ENCODE results near the gene PTPRT. TPM values are rescaled to one million over a fixed set of nuclear protein-coding genes. Genes with fewer than 3 reads are reported as not detected.

PTPRT gene
- total RNA-seq, 1 donor from 2014 or later = 0.56 TPM

GRCh38 chr20:42589976-42590639 is 599.6 kb downstream of the PTPRT start:
- Mint-ChIP-seq H3K27ac (ENCODE audit: unreplicated experiment) (no peak overlapping the region), H3K4me3 (no peak overlapping the region), H3K27me3 (ENCODE audit: low read depth) (peaks cover 9% of the 10 kb centered on the region), H3K36me3 (ENCODE audit: low read depth) (no peaks in the 10 kb centered on the region), H3K4me1 (no peaks in the 10 kb centered on the region), H3K9me3 (no peaks in the 10 kb centered on the region)
- DNase-seq (ENCODE audit: low read depth, low spot score) = no peak
- no peak for TF ChIP-seq CTCF (conservative IDR thresholded peaks at IDR 0.05)

GRCh38 chr20:42588847-42589246 is 600.9 kb downstream of the PTPRT start:
- no peak for TF ChIP-seq CTCF (conservative IDR thresholded peaks at IDR 0.05)
- H3K4me3 Mint-ChIP-seq = no peak overlapping the region
- H3K9me3 Mint-ChIP-seq = no peaks in the 10 kb centered on the region

GRCh38 chr20:42587427-42587826 is 602.3 kb downstream of the PTPRT start:
- TF ChIP-seq CTCF (conservative IDR thresholded peaks at IDR 0.05) = no peak
- H3K27ac Mint-ChIP-seq (ENCODE audit: unreplicated experiment) = peak overlapping the region; percentile 86
- no peaks in the 10 kb centered on the region for H3K36me3 Mint-ChIP-seq (ENCODE audit: low read depth)
- H3K9me3 Mint-ChIP-seq = no peaks in the 10 kb centered on the region
- H3K27me3 Mint-ChIP-seq (ENCODE audit: low read depth) = peaks cover 4% of the 10 kb centered on the region
- H3K4me1 Mint-ChIP-seq = no peaks in the 10 kb centered on the region
- no peak overlapping the region for H3K4me3 Mint-ChIP-seq
- DNase-seq (ENCODE audit: low read depth, low spot score) = no peak

More at GRCh38 chr20:42588847-42589246, 600.9 kb downstream of the PTPRT start:
- Mint-ChIP-seq H3K4me1 (no peaks in the 10 kb centered on the region), H3K36me3 (ENCODE audit: low read depth) (no peaks in the 10 kb centered on the region), H3K27me3 (ENCODE audit: low read depth) (peaks cover 6% of the 10 kb centered on the region), H3K27ac (ENCODE audit: unreplicated experiment) (no peak overlapping the region)
- no peak for DNase-seq (ENCODE audit: low read depth, low spot score)

- peaks cover 3% of the 10 kb centered on the region for H3K27me3 Mint-ChIP-seq (ENCODE audit: low read depth)
- no peak overlapping the region for H3K4me3 Mint-ChIP-seq
- H3K36me3 Mint-ChIP-seq (ENCODE audit: low read depth) = peaks cover 3% of the 10 kb centered on the region
- H3K4me1 Mint-ChIP-seq = no peaks in the 10 kb centered on the region
- H3K9me3 Mint-ChIP-seq = peaks cover 4% of the 10 kb centered on the region
- no peak for TF ChIP-seq CTCF (conservative IDR thresholded peaks at IDR 0.05)
- no peak for DNase-seq (ENCODE audit: low read depth, low spot score)
- no peak overlapping the region for H3K27ac Mint-ChIP-seq (ENCODE audit: unreplicated experiment)
Measured at GRCh38 chr20:42581311-42581710, 608.4 kb downstream of the PTPRT start.

- TF ChIP-seq CTCF (conservative IDR thresholded peaks at IDR 0.05) = no peak
- H3K4me3 Mint-ChIP-seq = no peak overlapping the region
- DNase-seq (ENCODE audit: low read depth, low spot score) = no peak
- peaks cover 6% of the 10 kb centered on the region for H3K9me3 Mint-ChIP-seq
- no peaks in the 10 kb centered on the region for H3K4me1 Mint-ChIP-seq
- H3K27me3 Mint-ChIP-seq (ENCODE audit: low read depth) = peaks cover 3% of the 10 kb centered on the region
- H3K36me3 Mint-ChIP-seq (ENCODE audit: low read depth) = peaks cover 3% of the 10 kb centered on the region
- H3K27ac Mint-ChIP-seq (ENCODE audit: unreplicated experiment) = no peak overlapping the region
Measured at GRCh38 chr20:42576167-42576566, 613.5 kb downstream of the PTPRT start.
